ENCODE measurements around the gene CD27.

The CD27 gene

GRCh38 chr12:6461401-6462233 is 16.9 kb downstream of the CD27 start:
- no peak for ATAC-seq
- TF ChIP-seq TOX (CRISPR knock-in tag; IDR thresholded peaks at IDR 0.05; ENCODE audit: borderline replicate concordance) (no peak), RARB (CRISPR knock-in tag; IDR thresholded peaks at IDR 0.05) (no peak), PPARA (CRISPR knock-in tag; IDR thresholded peaks at IDR 0.05; ENCODE audit: borderline replicate concordance) (no peak), BACH2 (CRISPR knock-in tag; IDR thresholded peaks at IDR 0.05; ENCODE audit: borderline replicate concordance) (no peak), ESRRG (CRISPR knock-in tag; IDR thresholded peaks at IDR 0.05) (no peak), ZNF8 (CRISPR knock-in tag; IDR thresholded peaks at IDR 0.05) (no peak), ZNF70 (CRISPR knock-in tag; IDR thresholded peaks at IDR 0.05) (no peak), ZFP30 (CRISPR knock-in tag; IDR thresholded peaks at IDR 0.05) (no peak), CSDC2 (CRISPR knock-in tag; IDR thresholded peaks at IDR 0.05) (no peak), ZFP3 (CRISPR knock-in tag; IDR thresholded peaks at IDR 0.05) (no peak), ARNTL (CRISPR knock-in tag; IDR thresholded peaks at IDR 0.05; ENCODE audit: borderline replicate concordance, low read depth) (no peak), SNAI2 (CRISPR knock-in tag; IDR thresholded peaks at IDR 0.05) (no peak), ZC3H10 (CRISPR knock-in tag; IDR thresholded peaks at IDR 0.05) (no peak), GLIS3 (CRISPR knock-in tag; IDR thresholded peaks at IDR 0.05) (no peak), TSHZ2 (CRISPR knock-in tag; IDR thresholded peaks at IDR 0.05) (no peak)

- TF ChIP-seq ISL1 (CRISPR knock-in tag; IDR thresholded peaks at IDR 0.05) (no peak), TSHZ2 (CRISPR knock-in tag; IDR thresholded peaks at IDR 0.05) (no peak)
- ATAC-seq: no peak
Measured at GRCh38 chr12:6462234-6462995, 17.7 kb downstream of the CD27 start.

GRCh38 chr12:6463216-6463615 is 18.5 kb downstream of the CD27 start:
- ATAC-seq: no peak
- no peak for TF ChIP-seq PATZ1 (CRISPR knock-in tag; IDR thresholded peaks at IDR 0.05; ENCODE audit: borderline replicate concordance)
- TF ChIP-seq TCF4 (CRISPR knock-in tag; IDR thresholded peaks at IDR 0.05; ENCODE audit: borderline replicate concordance): no peak
- no peak for TF ChIP-seq ZFP30 (CRISPR knock-in tag; IDR thresholded peaks at IDR 0.05)
- TF ChIP-seq CSDC2 (CRISPR knock-in tag; IDR thresholded peaks at IDR 0.05): no peak
- no peak for TF ChIP-seq SNAI2 (CRISPR knock-in tag; IDR thresholded peaks at IDR 0.05)
- TF ChIP-seq BACH2 (CRISPR knock-in tag; IDR thresholded peaks at IDR 0.05; ENCODE audit: borderline replicate concordance): no peak
- TF ChIP-seq TSHZ2 (CRISPR knock-in tag; IDR thresholded peaks at IDR 0.05): no peak
- TF ChIP-seq CSRNP3 (CRISPR knock-in tag; IDR thresholded peaks at IDR 0.05): no peak
- TF ChIP-seq POU6F1 (CRISPR knock-in tag; IDR thresholded peaks at IDR 0.05; ENCODE audit: borderline replicate concordance, low read depth): no peak
- no peak for TF ChIP-seq PPARA (CRISPR knock-in tag; IDR thresholded peaks at IDR 0.05; ENCODE audit: borderline replicate concordance)
- TF ChIP-seq ZNF8 (CRISPR knock-in tag; IDR thresholded peaks at IDR 0.05): no peak
- TF ChIP-seq ZNF70 (CRISPR knock-in tag; IDR thresholded peaks at IDR 0.05): no peak
- no peak for TF ChIP-seq ZC3H10 (CRISPR knock-in tag; IDR thresholded peaks at IDR 0.05)
- no peak for TF ChIP-seq OSR1 (CRISPR knock-in tag; IDR thresholded peaks at IDR 0.05)
- no peak for TF ChIP-seq ESRRG (CRISPR knock-in tag; IDR thresholded peaks at IDR 0.05)
- no peak for TF ChIP-seq RARB (CRISPR knock-in tag; IDR thresholded peaks at IDR 0.05)

Measured in SK-N-SH treated with all-trans-retinoic acid at 6 μM for 48 hours (cell line).